ENCODE results near the gene LSM4. TPM values are rescaled to one million over a fixed set of nuclear protein-coding genes. Genes with fewer than 3 reads are reported as not detected.
A peak's percentile ranks its signal among the peaks of the same experiment; 100 is the strongest.

Gene LSM4
- total and polyA plus RNA-seq, 2 of the 13 experiments (the other 11 are each of a cell fraction or from before 2014, with no cell fraction given), result 65.8 to 166 TPM

DNA sequence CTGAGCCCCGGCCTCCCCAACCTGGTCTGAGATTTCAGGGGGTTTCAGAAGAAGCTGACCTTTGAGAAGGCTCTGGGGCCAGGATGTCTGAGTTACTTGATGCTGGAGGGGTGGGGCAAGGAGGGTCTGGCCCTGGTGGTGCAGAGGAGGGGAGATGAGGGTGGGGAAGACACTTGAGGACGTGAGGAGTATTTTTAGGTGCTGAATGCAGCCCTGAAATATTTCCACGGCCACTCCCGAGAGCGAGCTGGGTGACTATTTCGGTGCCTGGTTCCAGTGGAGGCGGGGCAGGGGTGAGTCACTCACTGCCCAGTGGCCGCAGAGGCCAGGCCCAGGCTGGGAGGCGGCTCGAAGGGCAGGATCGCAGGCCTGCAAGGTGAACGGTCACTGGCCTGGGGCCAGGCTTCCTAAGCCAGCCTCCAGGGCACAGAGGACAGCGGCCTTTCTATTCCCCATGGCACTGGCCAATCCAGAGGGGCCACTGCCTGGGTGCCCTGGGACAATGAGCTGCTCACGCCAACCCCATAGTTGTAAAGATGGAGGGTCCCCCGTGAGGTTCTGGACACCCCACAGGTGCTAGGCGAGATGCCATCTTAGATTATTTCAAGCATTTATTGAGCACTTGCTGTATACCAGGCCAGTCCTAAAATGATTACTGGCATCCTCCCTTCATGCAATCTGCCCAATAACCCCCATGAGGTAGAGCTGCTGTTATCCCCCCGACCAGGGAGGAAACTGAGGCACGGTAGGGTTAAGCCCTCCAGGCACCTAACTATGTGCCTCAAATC, 21.8 kb downstream of the LSM4 start (continued):
- TF ChIP-seq SOX6 (IDR thresholded peaks at IDR 0.05) (no peak), SOX6 (CRISPR knock-in tag; IDR thresholded peaks at IDR 0.05) (peak; percentile 27; the same call in 1 of the 2 replicates), REPIN1 (CRISPR knock-in tag; IDR thresholded peaks at IDR 0.05; ENCODE audit: borderline replicate concordance, low read depth) (no peak), RXRA (CRISPR knock-in tag; IDR thresholded peaks at IDR 0.05) (peak; percentile 58; the same call in 1 of the 2 replicates), JUND (CRISPR knock-in tag; IDR thresholded peaks at IDR 0.05) (peak; percentile 96), ESRRA (CRISPR knock-in tag; IDR thresholded peaks at IDR 0.05; ENCODE audit: low read depth) (peak; percentile 74; the same call in 1 of the 2 replicates), RFXANK (CRISPR knock-in tag; IDR thresholded peaks at IDR 0.05) (no peak), CBX2 (IDR thresholded peaks at IDR 0.05; ENCODE audit: low read depth, low read length) (no peak), CBX2 (CRISPR knock-in tag; IDR thresholded peaks at IDR 0.05; ENCODE audit: low read depth) (no peak), ZNF446 (CRISPR knock-in tag; IDR thresholded peaks at IDR 0.05) (no peak), YEATS2 (CRISPR knock-in tag; IDR thresholded peaks at IDR 0.05; ENCODE audit: borderline replicate concordance) (no peak), KDM1A (CRISPR knock-in tag; IDR thresholded peaks at IDR 0.05) (peak; percentile 77), AKNA (CRISPR knock-in tag; IDR thresholded peaks at IDR 0.05; ENCODE audit: borderline replicate concordance) (no peak), AKAP8 (CRISPR knock-in tag; IDR thresholded peaks at IDR 0.05) (0 out of 2 replicates have a peak, but pooled peaks have one; percentile 24), HNRNPL (IDR thresholded peaks at IDR 0.05; ENCODE audit: low read depth, low read length) (peak; percentile 91), ZNF329 (CRISPR knock-in tag; IDR thresholded peaks at IDR 0.05; ENCODE audit: low read depth) (no peak), GPN1 (CRISPR knock-in tag; IDR thresholded peaks at IDR 0.05; ENCODE audit: borderline replicate concordance) (no peak), ZNF562 (CRISPR knock-in tag; IDR thresholded peaks at IDR 0.05; ENCODE audit: borderline replicate concordance) (no peak), ZNF235 (CRISPR knock-in tag; IDR thresholded peaks at IDR 0.05; ENCODE audit: borderline replicate concordance) (no peak), ZNF670 (CRISPR knock-in tag; IDR thresholded peaks at IDR 0.05; ENCODE audit: borderline replicate concordance) (no peak), ATF1 (CRISPR knock-in tag; IDR thresholded peaks at IDR 0.05) (no peak), GATAD2A (CRISPR knock-in tag; IDR thresholded peaks at IDR 0.05) (peak; percentile 59; the same call in 1 of the 2 replicates)
- TF ChIP-seq, protein P1, sequence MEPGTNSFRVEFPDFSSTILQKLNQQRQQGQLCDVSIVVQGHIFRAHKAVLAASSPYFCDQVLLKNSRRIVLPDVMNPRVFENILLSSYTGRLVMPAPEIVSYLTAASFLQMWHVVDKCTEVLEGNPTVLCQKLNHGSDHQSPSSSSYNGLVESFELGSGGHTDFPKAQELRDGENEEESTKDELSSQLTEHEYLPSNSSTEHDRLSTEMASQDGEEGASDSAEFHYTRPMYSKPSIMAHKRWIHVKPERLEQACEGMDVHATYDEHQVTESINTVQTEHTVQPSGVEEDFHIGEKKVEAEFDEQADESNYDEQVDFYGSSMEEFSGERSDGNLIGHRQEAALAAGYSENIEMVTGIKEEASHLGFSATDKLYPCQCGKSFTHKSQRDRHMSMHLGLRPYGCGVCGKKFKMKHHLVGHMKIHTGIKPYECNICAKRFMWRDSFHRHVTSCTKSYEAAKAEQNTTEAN (CRISPR knock-in tag; conservative IDR thresholded peaks at IDR 0.05), result no peak
